ENCODE data around the gene ANKRD66. TPM values are rescaled to one million over a fixed set of nuclear protein-coding genes. Genes with fewer than 3 reads are reported as not detected.

Gene ANKRD66
- total RNA-seq, 1 experiment from 2014 or later, result not detected

GRCh38 chr6:46741910-46742309 is 4.8 kb upstream of the ANKRD66 start:
- TF ChIP-seq CTCF (IDR thresholded peaks at IDR 0.05 in 2 of 3, conservative IDR thresholded peaks at IDR 0.05 in 1 of 3; ENCODE audit: borderline replicate concordance in 1 of 3, insufficient read depth in 1 of 3, low read depth in 2 of 3, low read length in 2 of 3), result no peak
- no peak for TF ChIP-seq SRF (IDR thresholded peaks at IDR 0.05; ENCODE audit: low read depth)
- no peak for TF ChIP-seq FOSL1 (IDR thresholded peaks at IDR 0.05; ENCODE audit: low read depth)
- TF ChIP-seq ZFX (IDR thresholded peaks at IDR 0.05), result no peak
- Histone ChIP-seq H3K27ac (ENCODE audit: low read depth, low read length) (no peak overlapping the region), H3K79me2 (ENCODE audit: insufficient read depth, low read length) (no peaks in the 10 kb centered on the region), H3K4me2 (ENCODE audit: low read length) (no peak overlapping the region), H3K4me1 (ENCODE audit: control insufficient read depth in 1 of 2, insufficient read depth in 2 of 2, low read length in 2 of 2) (peaks cover 0 to 4% of the 10 kb centered on the region in 2 experiments; a peak in 2 of 4 replicates), H3K9me3 (ENCODE audit: control insufficient read depth in 1 of 2, insufficient read depth in 1 of 2, low read depth in 1 of 2, low read length in 2 of 2) (no peaks in the 10 kb centered on the region), H4K20me1 (ENCODE audit: insufficient read depth) (no peaks in the 10 kb centered on the region), H3K4me3 (replicated peaks in 1 of 2; ENCODE audit: low read depth in 1 of 2, low read length in 2 of 2) (no peak overlapping the region), H3K27me3 (ENCODE audit: insufficient read depth, low read length) (no peaks in the 10 kb centered on the region), H3K36me3 (ENCODE audit: control insufficient read depth in 1 of 2, insufficient read depth in 2 of 2, low read length in 2 of 2) (no peaks in the 10 kb centered on the region), H2AFZ (ENCODE audit: low read depth, low read length, poor library complexity, severe bottlenecking) (no peak overlapping the region), H3K9ac (ENCODE audit: low read length) (no peak overlapping the region), H3K9me2 (ENCODE audit: insufficient read depth) (no peaks in the 10 kb centered on the region)
- intact Hi-C loops (cut with micrococcal nuclease), result no loop called here
- DNase-seq (ENCODE audit: low read depth, low spot score) (no peak), ATAC-seq (no peak)
- ChIA-PET CTCF (no interaction called here), POLR2A (no interaction called here), RAD21 (ENCODE audit: low non-redundant PET in 1 of 2, low total read pairs in 2 of 2, uncharacterized antibody in 2 of 2, unreplicated experiment in 2 of 2) (no interaction called here)
- no TSS peak for BruUV-seq (replicated peaks)

DNA sequence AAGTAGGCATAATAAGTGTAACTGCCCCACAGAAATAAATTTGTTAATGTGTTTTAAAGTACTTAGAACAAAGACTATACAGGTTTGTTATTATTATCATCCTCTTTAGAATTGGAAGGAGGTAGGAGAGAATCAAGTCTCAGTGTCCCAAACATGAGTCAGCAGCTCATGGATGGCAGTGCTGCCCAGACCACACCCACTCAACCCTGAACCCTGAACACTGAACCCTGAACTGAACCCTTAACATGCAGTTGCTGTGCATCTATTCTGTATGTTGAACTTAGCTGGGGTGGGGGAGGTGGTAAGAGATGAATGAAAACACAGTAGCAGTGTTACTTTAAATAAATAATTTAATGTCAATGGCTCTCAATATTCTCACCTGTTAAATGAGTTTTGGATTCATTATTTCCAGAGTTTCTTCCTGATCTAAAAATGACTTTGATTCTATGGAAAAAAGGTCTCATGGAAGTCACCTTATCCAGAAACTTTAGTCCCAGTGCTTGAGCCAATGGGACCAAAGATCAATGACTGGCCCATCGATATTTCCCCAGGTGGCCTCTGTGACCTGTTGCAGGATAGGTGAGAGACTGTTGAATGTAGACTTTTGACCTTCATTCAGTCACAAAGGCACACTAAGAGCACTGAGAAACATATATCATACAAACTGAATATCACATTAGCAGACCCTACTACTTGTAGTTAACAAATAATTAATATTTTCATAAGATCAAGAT is 3.1 kb upstream of the ANKRD66 start:
- Histone ChIP-seq H3K9me3 (ENCODE audit: control insufficient read depth in 1 of 2, insufficient read depth in 1 of 2, low read depth in 1 of 2, low read length in 2 of 2) (no peaks in the 10 kb centered on the region), H3K4me2 (ENCODE audit: low read length) (no peak overlapping the region), H4K20me1 (ENCODE audit: insufficient read depth) (no peaks in the 10 kb centered on the region), H3K79me2 (ENCODE audit: insufficient read depth, low read length) (no peaks in the 10 kb centered on the region), H3K27ac (ENCODE audit: low read depth, low read length) (no peak overlapping the region), H2AFZ (ENCODE audit: low read depth, low read length, poor library complexity, severe bottlenecking) (no peak overlapping the region), H3K4me1 (ENCODE audit: control insufficient read depth in 1 of 2, insufficient read depth in 2 of 2, low read length in 2 of 2) (no peaks in the 10 kb centered on the region), H3K9me2 (ENCODE audit: insufficient read depth) (no peaks in the 10 kb centered on the region), H3K9ac (ENCODE audit: low read length) (no peak overlapping the region), H3K36me3 (ENCODE audit: control insufficient read depth in 1 of 2, insufficient read depth in 2 of 2, low read length in 2 of 2) (no peaks in the 10 kb centered on the region), H3K27me3 (ENCODE audit: insufficient read depth, low read length) (no peaks in the 10 kb centered on the region), H3K4me3 (replicated peaks in 1 of 2; ENCODE audit: low read depth in 1 of 2, low read length in 2 of 2) (no peak overlapping the region)
- DNase-seq (ENCODE audit: low read depth, low spot score) (no peak), ATAC-seq (no peak)
- POLR2A ChIA-PET, result no interaction called here
- intact Hi-C loops (cut with micrococcal nuclease), result no loop called here
- BruUV-seq (replicated peaks), result no TSS peak
- CTCF ChIA-PET, result no interaction called here
- RAD21 ChIA-PET (ENCODE audit: low non-redundant PET in 1 of 2, low total read pairs in 2 of 2, uncharacterized antibody in 2 of 2, unreplicated experiment in 2 of 2), result no interaction called here
- no peak for TF ChIP-seq FOSL1 (IDR thresholded peaks at IDR 0.05; ENCODE audit: low read depth)
- no peak for TF ChIP-seq ELF1 (IDR thresholded peaks at IDR 0.05; ENCODE audit: borderline replicate concordance, low read depth)
- no peak for TF ChIP-seq EZH2 (IDR thresholded peaks at IDR 0.05)
- TF ChIP-seq SRF (IDR thresholded peaks at IDR 0.05; ENCODE audit: low read depth), result no peak
- TF ChIP-seq ZFX (IDR thresholded peaks at IDR 0.05), result no peak
- TF ChIP-seq, protein P1, sequence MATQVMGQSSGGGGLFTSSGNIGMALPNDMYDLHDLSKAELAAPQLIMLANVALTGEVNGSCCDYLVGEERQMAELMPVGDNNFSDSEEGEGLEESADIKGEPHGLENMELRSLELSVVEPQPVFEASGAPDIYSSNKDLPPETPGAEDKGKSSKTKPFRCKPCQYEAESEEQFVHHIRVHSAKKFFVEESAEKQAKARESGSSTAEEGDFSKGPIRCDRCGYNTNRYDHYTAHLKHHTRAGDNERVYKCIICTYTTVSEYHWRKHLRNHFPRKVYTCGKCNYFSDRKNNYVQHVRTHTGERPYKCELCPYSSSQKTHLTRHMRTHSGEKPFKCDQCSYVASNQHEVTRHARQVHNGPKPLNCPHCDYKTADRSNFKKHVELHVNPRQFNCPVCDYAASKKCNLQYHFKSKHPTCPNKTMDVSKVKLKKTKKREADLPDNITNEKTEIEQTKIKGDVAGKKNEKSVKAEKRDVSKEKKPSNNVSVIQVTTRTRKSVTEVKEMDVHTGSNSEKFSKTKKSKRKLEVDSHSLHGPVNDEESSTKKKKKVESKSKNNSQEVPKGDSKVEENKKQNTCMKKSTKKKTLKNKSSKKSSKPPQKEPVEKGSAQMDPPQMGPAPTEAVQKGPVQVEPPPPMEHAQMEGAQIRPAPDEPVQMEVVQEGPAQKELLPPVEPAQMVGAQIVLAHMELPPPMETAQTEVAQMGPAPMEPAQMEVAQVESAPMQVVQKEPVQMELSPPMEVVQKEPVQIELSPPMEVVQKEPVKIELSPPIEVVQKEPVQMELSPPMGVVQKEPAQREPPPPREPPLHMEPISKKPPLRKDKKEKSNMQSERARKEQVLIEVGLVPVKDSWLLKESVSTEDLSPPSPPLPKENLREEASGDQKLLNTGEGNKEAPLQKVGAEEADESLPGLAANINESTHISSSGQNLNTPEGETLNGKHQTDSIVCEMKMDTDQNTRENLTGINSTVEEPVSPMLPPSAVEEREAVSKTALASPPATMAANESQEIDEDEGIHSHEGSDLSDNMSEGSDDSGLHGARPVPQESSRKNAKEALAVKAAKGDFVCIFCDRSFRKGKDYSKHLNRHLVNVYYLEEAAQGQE (IDR thresholded peaks at IDR 0.05; ENCODE audit: low read depth), result no peak
- TF ChIP-seq ZBTB33 (IDR thresholded peaks at IDR 0.05; ENCODE audit: extremely low read depth, insufficient replicate concordance, low read length), result no peak
- no peak for TF ChIP-seq JUND (IDR thresholded peaks at IDR 0.05)
